ENCODE results near the gene STAT3.

- TF ChIP-seq POLR2A (IDR thresholded peaks at IDR 0.05) = no peak
- TF ChIP-seq CTCF (IDR thresholded peaks at IDR 0.05) = no peak
Observed at GRCh38 chr17:42285346-42286050, 102.7 kb downstream of the STAT3 start.
